GM18502 (cell line): ENCODE data around the gene ECE1.
"Not testable (repeated sequence)": the region's sequence is repeated elsewhere in the genome, so short reads cannot be mapped to it uniquely, and the experiment has no call there.

Experiments
- ATAC-seq: cut with Tn5 transposase; IDR thresholded peaks from one replicate; pipeline ENCODE4 v1.9.1; 2021; ENCODE audit warnings: mild to moderate bottlenecking; ENCODE audit not compliant: unreplicated experiment, poor library complexity

Gene ECE1

DNA sequence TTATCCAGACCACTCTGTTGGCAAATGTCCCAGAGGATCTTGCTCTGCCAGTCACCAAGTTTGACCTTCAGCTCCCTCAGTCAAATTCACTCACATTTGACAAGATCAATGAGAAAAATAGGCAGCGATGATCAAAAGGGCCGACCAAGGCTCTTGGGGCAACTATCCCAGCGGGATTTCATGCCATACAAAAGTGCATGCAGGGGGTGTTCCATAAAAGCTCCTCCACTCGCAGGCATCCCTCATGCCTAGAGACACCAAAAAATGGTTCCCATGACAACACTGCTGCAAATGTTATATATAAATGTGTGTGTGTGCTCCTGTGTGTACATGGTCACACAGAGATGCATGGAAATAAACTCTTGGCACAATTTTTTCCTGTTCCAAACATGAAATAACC lies 97.4 kb downstream of the ECE1 start:
- no peak for ATAC-seq

DNA sequence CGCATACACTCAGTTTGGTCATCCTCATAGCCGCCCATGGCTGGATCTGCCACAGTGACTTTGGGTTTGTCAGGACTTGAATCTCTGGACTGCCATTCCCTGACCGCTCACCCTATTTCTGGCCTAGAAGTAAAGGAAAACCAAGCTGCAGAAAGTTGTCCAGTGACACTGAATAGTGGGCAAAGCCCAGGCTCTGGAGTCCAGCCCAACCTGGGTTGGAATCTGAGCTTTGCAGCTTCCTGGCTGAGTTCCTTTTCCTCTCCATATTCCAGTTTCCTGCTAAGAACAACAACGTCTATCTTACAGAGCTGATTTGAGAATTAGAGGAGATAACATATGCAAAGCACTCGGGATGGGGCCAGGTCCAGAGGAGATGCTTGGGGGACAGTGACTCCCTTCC lies 98.0 kb downstream of the ECE1 start:
- no peak for ATAC-seq

DNA sequence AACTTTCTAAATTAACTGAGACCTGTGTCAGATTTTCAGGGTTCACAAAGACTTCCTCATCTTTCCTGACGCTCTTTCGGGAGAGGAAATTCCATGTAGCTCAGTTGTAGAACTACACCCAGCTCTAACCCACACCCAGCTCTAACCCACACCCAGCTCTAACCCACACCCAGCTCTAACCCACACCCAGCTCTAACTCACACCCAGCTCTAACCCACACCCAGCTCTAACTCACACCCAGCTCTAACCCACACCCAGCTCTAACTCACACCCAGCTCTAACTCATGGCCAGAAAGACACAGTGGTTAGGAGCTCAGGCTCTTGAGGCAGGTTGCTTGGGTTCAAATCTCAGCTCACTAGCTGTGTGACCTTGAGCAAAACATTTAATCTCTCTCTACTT lies 99.5 kb downstream of the ECE1 start:
- not testable (repeated sequence) for ATAC-seq

DNA sequence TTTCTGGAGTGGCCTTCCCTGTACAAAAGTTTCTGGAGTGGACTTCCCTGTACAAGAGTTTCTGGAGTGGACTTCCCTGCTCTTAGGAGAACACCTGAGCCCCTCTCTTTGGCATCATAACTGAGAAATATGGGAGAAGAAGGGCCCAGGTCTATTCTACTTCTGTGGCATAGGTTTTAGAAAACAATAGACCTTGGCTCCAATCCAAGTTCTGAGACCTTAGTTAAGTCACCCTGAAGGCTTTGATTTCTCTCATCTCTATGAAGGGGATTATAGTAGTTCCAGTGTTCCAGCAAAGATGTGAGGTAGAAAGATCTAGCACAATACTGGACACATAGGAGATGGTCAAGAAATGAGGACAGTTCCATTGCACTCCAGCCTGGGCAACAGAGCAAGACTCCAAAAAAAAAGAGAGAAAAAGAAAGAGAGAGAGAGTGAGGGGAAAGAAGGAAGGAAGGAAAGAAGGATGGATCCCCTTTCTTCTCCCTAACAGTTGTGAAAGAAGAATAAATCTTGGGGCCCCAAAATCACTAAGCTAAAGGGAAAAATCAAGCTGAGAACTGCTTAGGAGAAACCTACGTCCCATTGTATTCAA lies 100.3 kb downstream of the ECE1 start:
- ATAC-seq, result no peak

DNA sequence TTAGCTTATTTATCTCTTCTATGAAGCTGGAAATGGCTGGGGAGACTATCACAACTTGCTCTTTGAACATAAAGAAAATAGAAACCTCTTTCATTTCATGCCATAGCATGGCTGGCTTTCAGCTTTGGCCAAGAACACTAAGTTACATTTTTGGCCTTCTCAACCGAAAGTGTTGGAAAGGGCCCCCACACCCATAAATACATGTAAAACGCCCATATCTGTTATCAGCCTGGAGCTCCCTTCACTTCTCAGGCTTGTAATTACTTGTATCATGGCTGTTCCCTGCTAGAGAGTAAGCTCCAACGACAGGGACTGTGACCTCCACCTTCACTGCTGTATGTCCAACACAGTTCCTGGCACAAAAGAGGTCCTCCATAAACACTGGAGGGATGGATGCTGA lies 100.8 kb downstream of the ECE1 start:
- ATAC-seq, result no peak

DNA sequence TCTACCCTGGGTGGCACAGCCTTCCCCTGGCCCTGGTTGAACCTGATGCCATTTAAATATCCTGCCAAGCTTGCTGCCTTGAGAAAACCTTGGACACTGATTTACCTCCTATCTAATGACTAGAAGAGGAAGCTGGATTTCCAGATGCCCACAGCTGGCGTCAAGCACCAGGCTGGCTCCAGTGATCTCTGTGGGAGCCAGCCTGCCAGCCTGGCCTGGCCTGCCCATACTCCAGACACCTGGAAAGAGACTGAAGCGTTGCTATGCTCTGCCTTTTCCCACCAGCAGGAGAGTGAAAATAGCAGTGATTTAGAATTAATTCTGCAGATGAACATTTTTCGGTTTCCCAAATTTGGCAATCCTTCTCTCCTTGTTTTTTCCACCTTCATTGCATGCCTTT lies 102.0 kb downstream of the ECE1 start:
- no peak for ATAC-seq

DNA sequence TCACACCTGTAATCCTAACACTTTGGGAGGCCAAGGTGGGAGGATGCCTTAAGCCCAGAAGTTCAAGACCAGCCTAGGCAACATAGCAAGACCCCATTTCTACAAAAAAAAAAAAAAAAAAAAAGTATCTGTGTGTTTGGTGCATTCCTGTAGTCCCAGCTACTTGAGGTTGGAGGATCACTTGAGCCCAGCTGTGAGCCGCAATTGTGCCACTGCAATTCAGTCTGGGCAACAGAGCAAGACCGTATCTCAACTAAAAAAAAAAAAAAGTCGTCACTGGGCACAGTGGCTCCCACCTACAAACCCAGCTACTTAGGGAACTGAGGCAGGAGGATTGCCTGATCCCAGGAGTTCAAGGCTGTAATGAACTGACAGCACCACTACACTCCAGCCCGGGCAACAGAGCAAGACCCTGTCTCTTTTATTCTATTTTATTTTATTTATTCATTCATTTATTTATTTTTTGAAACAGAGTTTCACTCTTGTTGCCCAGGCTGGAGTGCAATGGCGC lies 105.0 kb downstream of the ECE1 start:
- no peak for ATAC-seq

DNA sequence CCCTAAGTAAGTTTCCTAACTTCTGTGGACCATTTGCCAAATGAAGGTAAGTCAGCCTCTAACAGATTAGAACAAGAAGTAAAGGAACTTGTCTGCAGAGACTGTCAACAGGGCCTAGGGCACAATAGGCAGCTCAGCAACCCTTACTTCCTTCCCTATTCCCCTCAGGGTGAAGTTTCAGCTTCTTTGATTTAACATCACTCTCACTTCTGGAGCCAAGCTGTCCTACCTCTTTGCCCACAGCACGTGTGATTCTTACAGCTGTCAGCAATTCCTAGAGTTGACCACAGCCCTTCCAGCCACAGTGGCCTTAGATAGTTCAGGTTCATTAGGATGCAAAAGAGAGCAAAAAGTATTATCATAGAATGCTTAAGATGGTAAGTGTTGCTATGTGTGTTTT lies 106.0 kb downstream of the ECE1 start:
- no peak for ATAC-seq

DNA sequence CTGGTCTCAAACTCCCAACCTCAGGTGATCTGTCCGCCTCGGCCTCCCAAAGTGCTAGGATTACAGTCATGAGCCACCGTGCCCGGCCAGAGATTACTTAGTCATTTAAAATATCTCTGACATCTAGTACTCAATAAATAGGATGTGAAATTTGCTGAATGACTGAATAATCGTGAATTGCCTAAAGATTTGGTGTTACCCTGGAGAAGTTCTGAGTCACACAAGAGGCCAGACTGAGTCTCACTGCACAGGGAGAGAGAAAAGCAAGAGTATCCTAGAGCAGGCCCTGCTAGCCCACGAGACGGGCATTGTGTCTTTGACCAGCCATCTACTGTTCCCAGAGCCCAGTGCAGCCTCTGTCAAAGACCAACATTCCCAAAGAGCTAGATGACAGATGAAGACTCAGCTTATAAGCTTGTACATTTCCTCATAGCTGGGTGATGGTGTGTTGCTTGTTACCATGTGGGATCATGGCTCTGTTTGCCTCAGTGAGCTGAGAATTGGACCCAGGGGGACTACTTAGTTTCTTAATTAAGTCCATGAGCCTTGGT lies 108.0 kb downstream of the ECE1 start:
- ATAC-seq, result no peak

DNA sequence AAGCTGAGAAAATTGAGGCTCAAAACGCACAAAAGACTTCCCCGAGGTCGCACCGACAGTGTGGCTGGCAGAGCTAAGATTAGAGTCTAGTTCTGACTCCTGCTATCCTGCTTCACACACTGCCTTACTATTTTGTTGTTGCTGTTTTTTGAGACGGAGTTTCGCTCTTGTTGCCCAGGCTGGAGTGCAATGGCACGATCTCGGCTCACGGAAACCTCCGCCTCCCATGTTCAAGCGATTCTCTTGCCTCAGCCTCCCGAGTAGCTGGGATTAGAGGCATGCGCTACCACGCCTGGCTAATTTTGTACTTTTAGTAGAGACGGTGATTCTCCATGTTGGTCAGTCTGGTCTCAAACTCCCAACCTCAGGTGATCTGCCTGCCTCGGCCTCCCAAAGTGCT lies 112.0 kb downstream of the ECE1 start:
- ATAC-seq, result not testable (repeated sequence)

DNA sequence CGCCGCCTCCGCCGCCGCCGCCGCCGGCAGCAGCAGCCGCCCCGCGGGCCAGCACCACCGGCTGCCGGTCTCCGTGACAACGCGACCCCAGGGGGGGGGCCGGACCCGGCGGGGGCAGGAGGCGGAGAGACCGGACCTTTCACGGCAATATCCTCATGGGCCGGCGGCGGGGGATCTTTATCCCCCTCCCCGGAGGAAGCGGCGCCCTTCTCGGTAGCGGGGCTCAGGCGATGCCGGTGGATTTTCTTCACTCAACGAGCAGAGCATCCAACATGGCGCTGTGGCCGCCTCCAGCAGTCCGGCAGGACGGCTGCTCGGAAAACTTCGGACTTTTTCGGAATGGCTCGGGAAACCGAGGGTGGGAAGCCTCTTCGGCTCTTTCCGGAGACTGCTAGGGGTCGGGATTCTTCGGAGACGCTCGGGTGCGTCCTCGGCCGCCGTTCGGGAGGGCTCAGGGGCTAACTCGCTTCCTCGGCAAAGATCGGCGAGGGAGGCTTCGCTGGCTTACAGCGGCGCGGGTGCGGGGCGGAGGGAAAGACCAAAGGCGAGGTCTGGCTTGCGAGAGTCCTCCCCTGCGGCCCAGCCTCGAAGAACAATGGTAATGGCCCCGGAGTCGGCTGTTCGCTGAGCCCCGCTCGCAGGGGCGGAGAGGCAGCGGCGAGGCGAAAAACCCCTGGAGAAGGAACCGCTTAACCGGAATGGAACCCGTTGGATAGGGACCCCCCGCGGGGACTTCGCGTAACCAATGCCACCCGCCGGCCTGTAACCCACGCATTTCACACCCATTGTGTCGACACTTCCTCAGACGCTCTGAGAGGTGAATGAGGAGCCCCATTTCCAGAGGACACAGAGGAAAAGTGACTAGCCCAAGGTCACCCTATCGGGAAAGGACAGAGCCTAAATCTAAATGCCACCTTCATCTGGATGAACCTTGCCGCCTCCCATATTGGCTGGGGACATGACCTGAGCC lies 113.4 kb downstream of the ECE1 start, which contains the start of gene EIF4G3:
Gene EIF4G3, minus strand, starts transcription at position 312 of the 970 bp plus-strand sequence. CDS start 174,155 bp downstream, outside the sequence.
- ATAC-seq, result peak; percentile 90

DNA sequence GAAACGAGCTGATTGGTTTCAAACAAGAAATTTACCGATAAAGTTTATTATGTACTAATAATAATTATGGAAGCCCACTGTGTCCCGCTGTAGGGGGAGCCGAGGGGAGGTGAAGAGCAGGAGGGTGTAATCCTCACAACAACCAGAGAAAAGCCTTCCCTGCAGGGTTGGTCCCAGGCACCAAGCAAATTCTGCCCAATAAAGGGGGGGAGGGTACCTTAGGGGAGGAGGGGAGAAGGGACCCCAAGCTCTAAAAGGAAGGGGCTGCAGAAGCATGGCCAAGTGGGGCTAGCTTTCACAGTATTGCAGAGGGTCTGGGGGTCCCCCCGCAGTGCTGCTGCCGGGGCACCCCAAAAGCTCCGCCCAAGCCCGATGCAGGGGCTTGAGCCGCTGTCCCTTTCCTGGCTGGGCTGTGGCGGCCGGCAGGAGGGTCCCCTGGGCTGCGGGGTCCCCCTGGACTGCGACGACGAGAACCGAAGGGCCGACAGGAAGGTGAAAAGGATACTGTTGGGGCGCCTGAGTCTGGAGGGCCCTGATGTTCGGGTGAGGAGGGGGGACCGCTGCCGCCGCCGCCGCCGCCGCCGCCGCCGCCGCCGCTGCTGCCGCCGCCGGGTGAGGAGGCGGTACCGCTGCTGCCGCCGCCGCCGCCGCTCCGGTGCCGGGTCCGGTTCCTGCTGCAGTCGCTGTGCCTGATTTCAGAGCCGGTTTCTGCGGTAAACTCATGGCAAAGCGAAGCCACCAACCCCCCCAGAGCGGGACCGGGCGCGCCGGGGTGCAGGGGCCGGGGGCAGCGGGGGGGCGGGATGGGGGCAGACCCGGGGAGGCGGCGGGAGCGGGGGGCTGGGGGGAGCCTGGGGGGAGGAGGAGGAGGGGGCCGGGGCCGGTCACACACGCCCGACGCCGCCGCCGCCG lies 114.3 kb downstream of the ECE1 start:
- ATAC-seq, result peak; percentile 23

DNA sequence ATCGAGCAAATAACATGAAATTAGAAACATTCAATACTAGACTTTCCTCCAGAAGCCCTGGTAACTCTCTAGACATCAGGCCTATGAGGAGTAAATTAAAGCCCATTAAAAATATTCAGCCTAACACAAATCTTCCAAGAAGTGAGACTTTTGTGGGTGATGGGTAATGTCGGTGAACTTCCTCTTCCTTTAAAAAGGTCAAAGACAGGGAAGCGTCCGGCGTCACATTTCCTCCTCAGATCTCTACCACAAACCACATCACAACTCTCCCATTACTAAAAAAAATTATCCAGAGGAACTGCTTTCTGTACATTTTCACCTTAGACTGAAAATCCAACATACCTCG lies 115.0 kb downstream of the ECE1 start:
- ATAC-seq, result no peak

DNA sequence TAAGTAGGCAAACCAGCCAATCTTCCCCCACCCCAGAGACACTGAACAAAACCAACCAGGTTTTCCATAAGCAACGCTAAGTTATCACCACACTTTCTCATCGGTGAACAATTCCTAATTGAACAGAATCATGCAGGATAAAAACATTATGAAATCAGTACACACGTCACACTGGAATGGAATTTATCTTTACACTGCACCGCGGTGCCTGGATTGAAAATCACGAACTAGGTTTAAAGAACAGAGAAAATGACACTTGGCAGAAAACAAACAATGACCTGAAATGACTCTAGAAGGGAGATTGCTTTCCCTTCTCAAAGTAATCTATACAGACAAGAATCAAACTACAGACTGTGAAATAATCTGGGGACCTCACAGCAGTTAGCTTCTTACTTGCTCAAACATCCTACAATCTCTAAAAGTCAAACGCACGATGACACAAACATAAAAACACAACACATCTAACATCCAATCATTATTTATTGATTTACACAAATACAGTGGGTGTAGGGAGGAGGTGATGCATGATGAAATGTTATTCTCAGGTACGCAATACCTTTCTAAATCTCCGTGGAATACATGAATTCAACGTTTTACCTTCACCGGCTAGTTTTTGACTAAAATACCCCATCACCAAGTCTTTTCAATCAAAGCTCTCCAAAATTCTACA lies 115.5 kb downstream of the ECE1 start:
- no peak for ATAC-seq

DNA sequence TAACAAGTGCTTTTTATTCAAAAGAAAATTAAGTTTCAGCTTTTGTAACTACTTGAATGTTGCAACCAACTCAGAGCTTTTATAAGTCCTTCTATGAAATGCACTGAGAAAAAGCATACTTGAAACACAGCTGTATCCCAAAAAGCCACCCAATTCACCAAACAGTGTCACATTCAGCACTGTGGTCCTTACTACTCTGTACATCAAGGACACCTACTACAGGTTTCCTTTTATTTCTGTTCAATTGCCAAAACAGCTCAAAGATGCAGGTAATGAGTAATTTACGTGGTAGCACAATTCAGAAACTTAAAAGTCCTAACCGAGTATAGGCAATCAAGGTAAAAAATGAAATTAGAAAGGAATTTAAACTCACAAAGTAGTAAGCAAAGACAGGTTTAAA lies 116.0 kb downstream of the ECE1 start:
- no peak for ATAC-seq

DNA sequence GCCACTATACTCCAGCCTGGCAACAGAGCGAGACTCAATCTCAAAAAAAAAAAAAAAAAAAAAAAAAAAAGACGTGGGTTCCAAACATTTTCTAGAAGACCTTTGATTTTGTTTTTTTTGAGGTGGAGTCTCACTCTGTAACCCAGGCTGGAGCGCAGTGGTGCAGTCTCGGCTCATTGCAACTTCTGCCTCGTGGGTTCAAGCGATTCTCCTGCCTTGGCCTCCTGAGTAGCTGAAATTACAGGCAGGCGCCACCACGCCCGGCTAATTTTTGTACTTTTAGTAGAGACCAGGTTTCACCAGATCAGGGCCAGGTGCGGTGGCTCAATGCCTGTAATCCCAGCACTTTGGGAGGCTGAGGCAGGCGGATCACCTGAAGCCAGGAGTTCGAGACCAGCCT lies 117.2 kb downstream of the ECE1 start:
- not testable (repeated sequence) for ATAC-seq

DNA sequence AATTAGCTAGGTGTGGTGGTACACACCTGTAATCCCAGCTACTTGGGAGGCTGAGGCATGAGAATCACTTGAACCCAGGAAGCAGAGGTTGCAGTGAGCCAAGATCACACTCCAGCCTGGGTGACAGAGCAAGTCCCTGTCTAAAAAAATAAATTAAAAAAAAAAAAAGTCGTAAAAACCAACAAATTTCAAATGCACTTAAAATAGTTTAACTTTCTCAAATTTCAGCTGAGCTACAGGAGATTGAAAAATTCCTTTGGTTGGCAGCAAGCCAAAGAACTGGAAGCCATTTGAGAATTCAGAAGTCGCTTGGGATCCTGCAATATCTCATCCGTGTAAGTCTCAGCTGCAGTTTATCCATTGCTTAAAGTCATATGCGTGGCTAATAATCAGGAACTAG lies 119.4 kb downstream of the ECE1 start:
- ATAC-seq, result not testable (repeated sequence)

DNA sequence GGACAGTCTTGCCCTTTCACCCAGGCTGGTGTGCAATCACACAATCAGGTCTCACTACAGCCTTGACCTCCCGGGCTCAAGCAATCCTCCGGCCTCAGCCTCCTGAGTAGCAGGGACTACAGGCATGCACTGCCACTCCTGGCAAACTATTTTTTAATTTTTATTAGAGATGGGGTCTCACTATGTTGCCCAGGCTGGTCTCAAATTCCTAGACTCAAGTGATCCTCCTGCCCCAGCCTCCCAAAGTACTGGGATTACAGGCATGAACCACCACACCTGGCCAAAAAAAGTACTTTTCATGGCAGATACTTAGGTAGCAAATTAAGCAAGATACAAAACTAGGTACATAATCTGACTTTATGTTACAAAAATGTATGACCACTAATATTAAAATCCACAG lies 121.8 kb downstream of the ECE1 start:
- no peak for ATAC-seq
